Measurements from ENCODE around the gene SAT1.
A peak's percentile ranks its signal among the peaks of the same experiment; 100 is the strongest.
"Not testable (repeated sequence)": the region's sequence is repeated elsewhere in the genome, so short reads cannot be mapped to it uniquely, and the experiment has no call there.

The SAT1 gene

GRCh38 chrX:23782863-23783588, at the start of gene SAT1:
SAT1 (plus strand) TSS chrX:23783173; CDS start chrX:23783352, 179 bp downstream.
- Histone ChIP-seq H3K9me3 (ENCODE audit: control insufficient read depth in 1 of 2, low read length in 2 of 2) (no peaks in the 10 kb centered on the region), H3K9ac (ENCODE audit: low read depth in 1 of 2, low read length in 2 of 2) (peak within 1 kb of the TSS; percentile 98 to 100), H3K4me3 (ENCODE audit: low read depth in 1 of 2, low read length in 2 of 2) (peak within 1 kb of the TSS; percentile 88 to 90), H3K27ac (ENCODE audit: low read depth, low read length) (peak within 1 kb of the TSS; percentile 93), H3K27me3 (ENCODE audit: control insufficient read depth in 1 of 2, insufficient read depth in 2 of 2, low read length in 2 of 2) (no peaks in the 10 kb centered on the region), H3K4me1 (ENCODE audit: control insufficient read depth in 1 of 2, insufficient read depth in 2 of 2, low read length in 2 of 2) (peaks cover 3 to 5% of the 10 kb centered on the region in 2 donors), H3K36me3 (ENCODE audit: control insufficient read depth in 1 of 2, insufficient read depth in 2 of 2, low read length in 2 of 2) (peaks cover 9 to 10% of the 10 kb centered on the region in 2 donors)

- Histone ChIP-seq H3K36me3 (ENCODE audit: control insufficient read depth in 1 of 2, insufficient read depth in 2 of 2, low read length in 2 of 2) (no peaks in the 10 kb centered on the region), H3K27ac (ENCODE audit: low read depth, low read length) (no peak overlapping the region), H3K27me3 (ENCODE audit: control insufficient read depth in 1 of 2, insufficient read depth in 2 of 2, low read length in 2 of 2) (no peaks in the 10 kb centered on the region), H3K9me3 (ENCODE audit: control insufficient read depth in 1 of 2, low read length in 2 of 2) (no peaks in the 10 kb centered on the region), H3K4me1 (ENCODE audit: control insufficient read depth in 1 of 2, insufficient read depth in 2 of 2, low read length in 2 of 2) (no peaks in the 10 kb centered on the region), H3K9ac (ENCODE audit: low read depth in 1 of 2, low read length in 2 of 2) (no peak overlapping the region), H3K4me3 (ENCODE audit: low read depth in 1 of 2, low read length in 2 of 2) (no peak overlapping the region)
Measured at GRCh38 chrX:23736030-23736429, 46.9 kb upstream of the SAT1 start.

DNA sequence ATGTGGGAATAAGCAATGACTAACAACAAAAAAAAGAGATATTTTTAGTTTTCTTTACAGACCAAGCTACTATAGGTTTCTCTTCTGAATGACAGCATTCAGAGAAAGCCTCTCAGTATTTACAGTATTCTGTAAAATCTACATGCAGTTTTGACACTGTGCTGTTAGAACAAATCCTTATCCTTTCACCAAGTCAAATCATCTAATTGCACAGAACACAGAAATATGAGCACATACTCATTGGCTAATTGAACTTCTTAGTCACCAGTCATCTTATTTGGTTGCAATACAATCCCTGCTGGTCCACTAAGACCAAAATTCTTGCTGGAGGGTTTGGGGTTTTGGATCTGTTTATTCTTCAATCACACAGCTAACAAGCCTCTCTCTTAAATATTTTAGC, 45.6 kb upstream of the SAT1 start:
- Histone ChIP-seq H3K4me1 (ENCODE audit: control insufficient read depth in 1 of 2, insufficient read depth in 2 of 2, low read length in 2 of 2) (no peaks in the 10 kb centered on the region), H3K9ac (ENCODE audit: low read depth in 1 of 2, low read length in 2 of 2) (no peak overlapping the region), H3K9me3 (ENCODE audit: control insufficient read depth in 1 of 2, low read length in 2 of 2) (no peaks in the 10 kb centered on the region), H3K4me3 (ENCODE audit: low read depth in 1 of 2, low read length in 2 of 2) (no peak overlapping the region), H3K36me3 (ENCODE audit: control insufficient read depth in 1 of 2, insufficient read depth in 2 of 2, low read length in 2 of 2) (no peaks in the 10 kb centered on the region), H3K27me3 (ENCODE audit: control insufficient read depth in 1 of 2, insufficient read depth in 2 of 2, low read length in 2 of 2) (no peaks in the 10 kb centered on the region), H3K27ac (ENCODE audit: low read depth, low read length) (no peak overlapping the region)

DNA sequence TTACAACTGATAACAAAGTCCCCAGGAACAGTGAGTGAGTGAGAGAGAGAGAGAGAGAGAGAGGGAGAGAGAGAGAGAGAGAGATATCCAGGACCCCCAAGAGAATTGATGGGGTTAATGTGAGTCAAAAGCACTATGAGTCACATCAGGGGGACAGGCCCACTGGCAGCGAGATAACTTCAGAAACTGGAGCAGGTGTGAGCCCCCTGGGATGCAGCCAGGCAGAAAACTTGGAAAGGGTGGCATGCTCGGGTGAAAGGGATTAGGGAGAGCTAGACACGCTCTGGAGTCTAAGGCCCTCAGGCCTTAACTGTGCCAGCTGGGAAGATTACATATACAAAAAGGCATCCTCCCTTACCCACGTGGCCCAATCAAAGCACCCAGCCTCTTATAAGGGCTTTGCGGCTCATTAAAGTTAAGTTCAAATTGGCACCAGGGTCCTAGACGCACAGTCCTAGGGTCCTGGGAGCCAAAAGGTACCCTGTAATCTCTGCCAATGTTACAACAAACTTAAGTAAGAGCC, 40.7 kb upstream of the SAT1 start:
- Histone ChIP-seq H3K36me3 (ENCODE audit: control insufficient read depth in 1 of 2, insufficient read depth in 2 of 2, low read length in 2 of 2) (no peaks in the 10 kb centered on the region), H3K27ac (ENCODE audit: low read depth, low read length) (peak overlapping the region; percentile 85), H3K4me1 (ENCODE audit: control insufficient read depth in 1 of 2, insufficient read depth in 2 of 2, low read length in 2 of 2) (no peaks in the 10 kb centered on the region), H3K9me3 (ENCODE audit: control insufficient read depth in 1 of 2, low read length in 2 of 2) (no peaks in the 10 kb centered on the region), H3K4me3 (ENCODE audit: low read depth in 1 of 2, low read length in 2 of 2) (peak overlapping the region; percentile 73), H3K27me3 (ENCODE audit: control insufficient read depth in 1 of 2, insufficient read depth in 2 of 2, low read length in 2 of 2) (no peaks in the 10 kb centered on the region), H3K9ac (ENCODE audit: low read depth in 1 of 2, low read length in 2 of 2) (peak overlapping the region; percentile 43 to 68)

- Histone ChIP-seq H3K9ac (ENCODE audit: low read depth in 1 of 2, low read length in 2 of 2) (peak within 1 kb of the TSS; percentile 43 to 68), H3K4me3 (ENCODE audit: low read depth in 1 of 2, low read length in 2 of 2) (peak within 1 kb of the TSS; percentile 73), H3K9me3 (ENCODE audit: control insufficient read depth in 1 of 2, low read length in 2 of 2) (no peaks in the 10 kb centered on the region), H3K27ac (ENCODE audit: low read depth, low read length) (peak within 1 kb of the TSS; percentile 85), H3K4me1 (ENCODE audit: control insufficient read depth in 1 of 2, insufficient read depth in 2 of 2, low read length in 2 of 2) (no peaks in the 10 kb centered on the region), H3K27me3 (ENCODE audit: control insufficient read depth in 1 of 2, insufficient read depth in 2 of 2, low read length in 2 of 2) (no peaks in the 10 kb centered on the region), H3K36me3 (ENCODE audit: control insufficient read depth in 1 of 2, insufficient read depth in 2 of 2, low read length in 2 of 2) (no peaks in the 10 kb centered on the region)
Measured at GRCh38 chrX:23742697-23743622, 40.0 kb upstream of the SAT1 start, which contains the start of gene ACOT9. ACOT9 (minus strand) TSS chrX:23743276; CDS start chrX:23743144, 132 bp downstream.

- not testable (repeated sequence) for H3K4me1 ChIP-seq (ENCODE audit: control insufficient read depth in 1 of 2, insufficient read depth in 2 of 2, low read length in 2 of 2); H3K27me3 ChIP-seq (ENCODE audit: control insufficient read depth in 1 of 2, insufficient read depth in 2 of 2, low read length in 2 of 2); H3K36me3 ChIP-seq (ENCODE audit: control insufficient read depth in 1 of 2, insufficient read depth in 2 of 2, low read length in 2 of 2); H3K9me3 ChIP-seq (ENCODE audit: control insufficient read depth in 1 of 2, low read length in 2 of 2); H3K9ac ChIP-seq (ENCODE audit: low read depth in 1 of 2, low read length in 2 of 2)
- Histone ChIP-seq H3K27ac (ENCODE audit: low read depth, low read length) (peak overlapping the region; percentile 36), H3K4me3 (ENCODE audit: low read depth in 1 of 2, low read length in 2 of 2) (peak overlapping the region; percentile 73)
Measured at GRCh38 chrX:23743623-23743971, 39.4 kb upstream of the SAT1 start.

DNA sequence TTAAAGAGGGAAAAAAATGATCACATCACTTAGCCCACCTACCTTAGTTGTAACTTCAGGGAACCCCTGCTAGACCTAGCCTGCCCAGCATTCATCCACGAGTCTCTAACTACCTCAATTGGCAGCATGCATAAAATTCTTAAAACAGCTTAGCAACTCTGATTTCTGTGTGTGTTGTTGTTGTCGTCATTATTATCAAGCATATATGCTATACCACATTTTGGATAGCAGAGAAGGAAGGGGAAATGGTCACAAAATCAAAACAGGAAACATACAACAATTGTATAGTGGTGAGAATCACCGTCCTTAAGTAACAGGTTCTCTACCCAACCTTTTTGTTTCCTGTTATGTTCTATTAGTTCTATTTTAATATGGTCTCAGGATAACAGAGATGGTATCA, 37.2 kb upstream of the SAT1 start:
- H3K9me3 ChIP-seq (ENCODE audit: control insufficient read depth in 1 of 2, low read length in 2 of 2), result no peaks in the 10 kb centered on the region
- no peak overlapping the region for H3K9ac ChIP-seq (ENCODE audit: low read depth in 1 of 2, low read length in 2 of 2)
- no peak overlapping the region for H3K4me3 ChIP-seq (ENCODE audit: low read depth in 1 of 2, low read length in 2 of 2)
- no peak overlapping the region for H3K27ac ChIP-seq (ENCODE audit: low read depth, low read length)
- H3K4me1 ChIP-seq (ENCODE audit: control insufficient read depth in 1 of 2, insufficient read depth in 2 of 2, low read length in 2 of 2), result no peaks in the 10 kb centered on the region
- no peaks in the 10 kb centered on the region for H3K36me3 ChIP-seq (ENCODE audit: control insufficient read depth in 1 of 2, insufficient read depth in 2 of 2, low read length in 2 of 2)
- H3K27me3 ChIP-seq (ENCODE audit: control insufficient read depth in 1 of 2, insufficient read depth in 2 of 2, low read length in 2 of 2), result no peaks in the 10 kb centered on the region

DNA sequence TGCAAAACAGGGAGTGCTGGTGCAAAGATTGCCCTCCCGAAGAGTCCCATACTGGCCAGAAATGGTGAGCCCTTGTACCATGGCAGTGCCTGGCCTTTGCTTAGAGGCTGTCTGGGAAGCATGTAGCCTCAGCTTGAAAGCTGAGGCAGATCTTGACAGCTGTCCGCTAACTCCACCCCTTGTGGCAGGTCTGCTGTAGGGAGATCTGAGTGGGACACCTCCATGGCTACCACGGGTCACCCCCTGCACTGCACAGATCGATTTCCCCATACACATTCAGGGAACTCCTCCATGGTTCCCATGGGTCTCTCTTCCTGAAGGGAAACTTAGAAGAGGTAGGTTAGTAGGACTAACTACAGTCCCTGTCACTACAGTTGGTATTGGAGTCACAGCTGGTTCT, 33.8 kb upstream of the SAT1 start:
- Histone ChIP-seq H3K9me3 (ENCODE audit: control insufficient read depth in 1 of 2, low read length in 2 of 2) (no peaks in the 10 kb centered on the region), H3K4me3 (ENCODE audit: low read depth in 1 of 2, low read length in 2 of 2) (no peak overlapping the region), H3K27ac (ENCODE audit: low read depth, low read length) (no peak overlapping the region), H3K9ac (ENCODE audit: low read depth in 1 of 2, low read length in 2 of 2) (no peak overlapping the region), H3K4me1 (ENCODE audit: control insufficient read depth in 1 of 2, insufficient read depth in 2 of 2, low read length in 2 of 2) (no peaks in the 10 kb centered on the region), H3K36me3 (ENCODE audit: control insufficient read depth in 1 of 2, insufficient read depth in 2 of 2, low read length in 2 of 2) (no peaks in the 10 kb centered on the region), H3K27me3 (ENCODE audit: control insufficient read depth in 1 of 2, insufficient read depth in 2 of 2, low read length in 2 of 2) (no peaks in the 10 kb centered on the region)

GRCh38 chrX:23749576-23749975, 33.4 kb upstream of the SAT1 start:
- no peak overlapping the region for H3K4me3 ChIP-seq (ENCODE audit: low read depth in 1 of 2, low read length in 2 of 2)
- H3K9ac ChIP-seq (ENCODE audit: low read depth in 1 of 2, low read length in 2 of 2), result no peak overlapping the region
- H3K9me3 ChIP-seq (ENCODE audit: control insufficient read depth in 1 of 2, low read length in 2 of 2), result no peaks in the 10 kb centered on the region
- no peaks in the 10 kb centered on the region for H3K27me3 ChIP-seq (ENCODE audit: control insufficient read depth in 1 of 2, insufficient read depth in 2 of 2, low read length in 2 of 2)
- H3K4me1 ChIP-seq (ENCODE audit: control insufficient read depth in 1 of 2, insufficient read depth in 2 of 2, low read length in 2 of 2), result no peaks in the 10 kb centered on the region
- H3K27ac ChIP-seq (ENCODE audit: low read depth, low read length), result no peak overlapping the region
- no peaks in the 10 kb centered on the region for H3K36me3 ChIP-seq (ENCODE audit: control insufficient read depth in 1 of 2, insufficient read depth in 2 of 2, low read length in 2 of 2)
